Hepatic stellate cell (primary cell): ENCODE data around the gene ZNF773.
A peak's percentile ranks its signal among the peaks of the same experiment; 100 is the strongest.
"Not testable (repeated sequence)": the region's sequence is repeated elsewhere in the genome, so short reads cannot be mapped to it uniquely, and the experiment has no call there.

Source experiments
- DNase-seq: peaks from one replicate; pipeline ENCODE4 v3.0.0; 2011; ENCODE audit warnings: low spot score

The ZNF773 gene

GRCh38 chr19:57499680-57500395 is at the start of gene ZNF773:
TSS of gene ZNF773 (plus strand) at chr19:57499938. CDS start at chr19:57500081, 143 bp downstream.
- peak; percentile 92 for DNase-seq

- no peak for DNase-seq
Observed at GRCh38 chr19:57452307-57452706, 47.4 kb upstream of the ZNF773 start.

- no peak for DNase-seq
Observed at GRCh38 chr19:57465680-57466381, 33.9 kb upstream of the ZNF773 start.

GRCh38 chr19:57466489-57466888 is 33.2 kb upstream of the ZNF773 start:
- no peak for DNase-seq

- DNase-seq: no peak
Observed at GRCh38 chr19:57473646-57474045, 26.1 kb upstream of the ZNF773 start.

GRCh38 chr19:57477191-57478008 is 22.3 kb upstream of the ZNF773 start, which contains the start of gene ZNF772:
TSS of gene ZNF772 (minus strand) at chr19:57477566. CDS start at chr19:57477309, 257 bp downstream.
- peak; percentile 96 for DNase-seq

- peak; percentile 92 for DNase-seq
Observed at GRCh38 chr19:57487477-57488298, 12.1 kb upstream of the ZNF773 start, which contains the start of gene ZNF419. TSS of gene ZNF419 (plus strand) at chr19:57487750. CDS start at chr19:57487951, 201 bp downstream.

GRCh38 chr19:57488299-57488644 is 11.5 kb upstream of the ZNF773 start:
- DNase-seq: not testable (repeated sequence)

GRCh38 chr19:57499332-57499679 is 432 bp upstream of the ZNF773 start:
- DNase-seq: not testable (repeated sequence)

- DNase-seq: not testable (repeated sequence)
Observed at GRCh38 chr19:57500400-57500799, 662 bp downstream of the ZNF773 start.

- no peak for DNase-seq
Observed at GRCh38 chr19:57506163-57506562, 6.4 kb downstream of the ZNF773 start.

- DNase-seq: no peak
Observed at GRCh38 chr19:57511484-57511883, 11.7 kb downstream of the ZNF773 start.

GRCh38 chr19:57512845-57513244 is 13.1 kb downstream of the ZNF773 start:
- no peak for DNase-seq

- no peak for DNase-seq
Observed at GRCh38 chr19:57515255-57515654, 15.5 kb downstream of the ZNF773 start.

- not testable (repeated sequence) for DNase-seq
Observed at GRCh38 chr19:57518021-57518420, 18.3 kb downstream of the ZNF773 start.

- peak; percentile 97 for DNase-seq
Observed at GRCh38 chr19:57527136-57527881, 27.6 kb downstream of the ZNF773 start, which contains the start of gene ZNF549. TSS of gene ZNF549 (plus strand) at chr19:57527356. CDS start at chr19:57527574, 218 bp downstream.

- no peak for DNase-seq
Observed at GRCh38 chr19:57537953-57538547, 38.3 kb downstream of the ZNF773 start.

- no peak for DNase-seq
Observed at GRCh38 chr19:57546513-57546912, 46.8 kb downstream of the ZNF773 start.

GRCh38 chr19:57552432-57552831 is 52.7 kb downstream of the ZNF773 start:
- no peak for DNase-seq

- no peak for DNase-seq
Observed at GRCh38 chr19:57557659-57558058, 57.9 kb downstream of the ZNF773 start.
